Erythroblast (primary cell): ENCODE results near the gene PPM1E.
"Not testable (repeated sequence)": the region's sequence is repeated elsewhere in the genome, so short reads cannot be mapped to it uniquely, and the experiment has no call there.

ENCODE experiments used
- DNase-seq, 2 experiments: peaks; one replicate each; lab custom pipeline; 2025; lab: John Stamatoyannopoulos, UW
- GATA1 ChIP-seq: IDR thresholded peaks from 2 replicates; pipeline ENCODE4 v1.6.1; 2011; ENCODE audit warnings: low read depth, mild to moderate bottlenecking, control low read depth, low read length, moderate library complexity
- POLR2A ChIP-seq: IDR thresholded peaks from 2 replicates; pipeline ENCODE4 v1.6.1; 2011; ENCODE audit warnings: mild to moderate bottlenecking, low read length

The PPM1E gene

GRCh38 chr17:58756246-58757161 lies 850 bp downstream of the PPM1E start:
- DNase-seq: peak in 1 of 2 experiments; percentile 27
- no peak for TF ChIP-seq GATA1
- no peak for TF ChIP-seq POLR2A

GRCh38 chr17:58757162-58757613 lies 1.5 kb downstream of the PPM1E start:
- no peak for TF ChIP-seq GATA1
- no peak for TF ChIP-seq POLR2A
- no peak for DNase-seq

DNA sequence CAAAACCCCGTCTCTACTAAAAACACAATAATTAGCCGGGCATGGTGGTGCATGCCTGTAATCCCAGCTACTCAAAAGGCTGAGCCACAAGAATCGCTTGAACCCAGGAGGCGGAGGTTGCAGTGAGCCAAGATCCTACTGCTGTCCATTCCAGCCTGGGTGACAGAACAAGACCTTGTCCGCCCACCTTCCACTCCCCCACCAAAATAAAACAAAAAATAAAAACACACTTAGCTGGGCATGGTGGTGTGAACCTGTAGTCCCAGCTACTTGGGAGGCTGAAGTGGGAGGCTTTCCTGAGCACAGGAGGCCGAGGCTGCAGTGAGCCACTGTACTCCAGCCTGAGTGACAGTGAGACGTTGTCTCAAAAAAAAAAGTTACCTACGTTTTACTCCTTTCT lies 3.2 kb downstream of the PPM1E start:
- no peak for DNase-seq
- no peak for TF ChIP-seq POLR2A
- TF ChIP-seq GATA1: no peak

- TF ChIP-seq POLR2A (no peak), GATA1 (no peak)
- DNase-seq: no peak
These were observed 3.9 kb downstream of the PPM1E start for GRCh38 chr17:58759522-58759921.

GRCh38 chr17:58760248-58760647 lies 4.6 kb downstream of the PPM1E start:
- TF ChIP-seq GATA1 (no peak), POLR2A (no peak)
- DNase-seq: no peak

GRCh38 chr17:58763263-58763662 lies 7.6 kb downstream of the PPM1E start:
- TF ChIP-seq GATA1: no peak
- no peak for TF ChIP-seq POLR2A

GRCh38 chr17:58764373-58764772 lies 8.7 kb downstream of the PPM1E start:
- no peak for DNase-seq
- TF ChIP-seq POLR2A (no peak), GATA1 (no peak)

More at GRCh38 chr17:58763263-58763662, 7.6 kb downstream of the PPM1E start:
- DNase-seq: no peak

- DNase-seq: not testable (repeated sequence)
These were observed 22.8 kb downstream of the PPM1E start for GRCh38 chr17:58778482-58778881.

- DNase-seq: no peak
- no peak for TF ChIP-seq POLR2A
- TF ChIP-seq GATA1: no peak
These were observed 23.8 kb downstream of the PPM1E start for GRCh38 chr17:58779446-58779845.

- no peak for TF ChIP-seq GATA1
- TF ChIP-seq POLR2A: no peak
- peak; percentile 17 to 41 for DNase-seq
These were observed 27.7 kb downstream of the PPM1E start for GRCh38 chr17:58783380-58783779.

DNA sequence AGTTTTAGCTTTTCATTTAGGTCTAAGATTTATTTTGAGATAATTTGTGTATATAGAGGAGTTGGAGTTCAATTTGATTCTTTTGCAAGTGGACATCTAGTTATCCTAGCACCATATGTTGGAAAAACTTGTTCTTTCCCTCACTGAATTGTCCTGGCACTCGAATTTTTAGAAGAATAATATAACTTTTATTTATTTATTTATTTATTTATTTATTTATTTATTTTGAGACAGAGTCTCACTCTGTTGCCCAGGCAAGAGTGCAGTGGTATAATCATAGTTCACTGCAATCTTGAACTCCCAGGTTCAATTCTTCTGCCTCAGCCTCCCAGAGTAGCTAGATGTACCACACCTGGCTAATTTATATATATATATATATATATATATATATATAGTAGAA lies 29.4 kb downstream of the PPM1E start:
- no peak for TF ChIP-seq GATA1
- TF ChIP-seq POLR2A: no peak
- DNase-seq: no peak

DNA sequence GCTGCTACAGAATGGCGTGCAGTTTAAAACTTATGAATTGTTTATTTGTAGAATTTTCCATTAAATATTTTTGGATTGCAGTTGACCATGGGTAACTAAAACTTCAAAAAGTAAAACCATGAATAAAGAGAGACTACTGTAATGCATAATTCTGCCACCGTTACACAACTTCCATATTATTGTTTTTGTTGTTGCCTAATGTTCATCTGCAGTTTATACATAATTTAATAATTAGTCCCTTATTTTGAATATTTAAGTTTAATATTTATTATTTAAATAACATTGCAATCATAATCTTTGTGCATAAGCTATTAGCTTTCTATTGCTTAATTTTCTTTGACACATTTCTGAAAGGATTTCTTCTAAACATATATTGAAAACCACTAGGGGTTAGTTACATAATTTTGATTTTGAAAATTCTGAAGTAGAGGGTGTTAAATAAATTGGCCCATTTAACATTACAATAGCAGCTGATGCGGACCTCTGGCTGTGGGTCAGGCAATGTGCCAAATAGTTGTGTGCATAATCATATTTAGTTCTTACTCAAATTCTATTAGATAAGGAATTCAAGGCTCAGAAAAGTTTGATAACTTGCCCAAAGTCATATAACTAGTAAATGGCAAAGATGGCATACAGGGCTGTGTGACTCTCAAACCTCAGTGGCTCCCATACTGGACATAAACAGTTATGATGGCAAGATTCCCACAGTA lies 31.1 kb downstream of the PPM1E start:
- peak; percentile 61 to 70 for DNase-seq
- TF ChIP-seq POLR2A (no peak), GATA1 (no peak)

GRCh38 chr17:58788199-58788598 lies 32.5 kb downstream of the PPM1E start:
- DNase-seq: no peak
- TF ChIP-seq POLR2A (no peak), GATA1 (no peak)

DNA sequence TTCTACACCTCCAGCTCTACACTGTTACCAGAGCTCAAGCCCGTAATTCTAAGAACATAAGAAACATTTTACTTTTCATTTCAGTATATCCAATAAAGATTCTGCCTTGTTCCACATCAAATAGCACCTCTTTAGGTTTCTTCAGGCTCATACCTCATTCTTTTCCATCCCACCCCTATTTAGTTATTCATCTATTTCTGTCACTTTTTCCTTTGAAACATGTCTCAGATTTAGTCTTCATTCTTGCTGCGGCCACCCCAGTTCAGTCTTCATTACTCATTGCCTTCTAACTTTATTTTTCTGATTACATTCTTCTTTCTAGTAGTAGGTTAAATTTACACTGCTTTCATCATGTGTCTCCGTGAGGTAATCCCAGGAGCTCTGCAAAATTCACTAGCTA lies 33.5 kb downstream of the PPM1E start:
- no peak for DNase-seq
- TF ChIP-seq POLR2A (no peak), GATA1 (no peak)

- no peak for DNase-seq
- TF ChIP-seq POLR2A (no peak), GATA1 (no peak)
These were observed 34.2 kb downstream of the PPM1E start for GRCh38 chr17:58789831-58790230.

DNA sequence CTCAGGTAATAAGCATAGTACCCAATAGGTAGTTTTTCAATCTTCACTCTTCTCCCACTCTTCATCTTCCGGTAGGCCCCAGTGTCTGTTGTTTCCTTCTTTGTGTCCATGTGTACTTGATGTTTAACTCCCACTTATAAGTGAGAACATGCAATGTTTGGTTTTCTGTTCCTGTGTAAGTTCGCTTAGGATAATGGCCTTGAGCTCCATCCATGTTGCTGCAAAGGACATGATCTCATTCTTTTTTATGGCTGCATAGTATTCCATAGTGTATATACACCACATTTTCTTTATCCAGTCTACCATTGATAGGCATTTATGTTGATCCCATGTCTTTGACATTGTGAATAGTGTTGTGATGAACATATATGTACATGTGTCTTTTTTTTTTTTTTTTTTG lies 38.9 kb downstream of the PPM1E start:
- DNase-seq: not testable (repeated sequence)
